Cardiac fibroblast (primary cell): Measurements from ENCODE around the gene XK.

ENCODE experiments used
- DNase-seq, 2 donors: peaks; one replicate each; pipeline versions ENCODE4 v3.0.0 to v3.0.0-alpha.2; 2010; ENCODE audit warnings: low read depth in 2 of 2
- H3K4me3 ChIP-seq, 2 donors: replicated peaks in 1 of 2; 1 replicate in 1 of 2; 2 replicates in 1 of 2; pipeline ENCODE4 v1.5.1; 2011; ENCODE audit warnings: low read depth in 2 of 2, low read length in 2 of 2, mild to moderate bottlenecking in 2 of 2, moderate library complexity in 1 of 2
- TF ChIP-seq, protein P1 (sequence below): IDR thresholded peaks from one replicate; pipeline ENCODE4 v1.5.1; 2011; ENCODE audit warnings: low read depth, mild to moderate bottlenecking, low read length, inconsistent platforms

The XK gene

GRCh38 chrX:37651921-37652452 lies 33.6 kb upstream of the XK start:
- DNase-seq = no peak
- no peak overlapping the region for H3K4me3 ChIP-seq
- TF ChIP-seq, protein P1, sequence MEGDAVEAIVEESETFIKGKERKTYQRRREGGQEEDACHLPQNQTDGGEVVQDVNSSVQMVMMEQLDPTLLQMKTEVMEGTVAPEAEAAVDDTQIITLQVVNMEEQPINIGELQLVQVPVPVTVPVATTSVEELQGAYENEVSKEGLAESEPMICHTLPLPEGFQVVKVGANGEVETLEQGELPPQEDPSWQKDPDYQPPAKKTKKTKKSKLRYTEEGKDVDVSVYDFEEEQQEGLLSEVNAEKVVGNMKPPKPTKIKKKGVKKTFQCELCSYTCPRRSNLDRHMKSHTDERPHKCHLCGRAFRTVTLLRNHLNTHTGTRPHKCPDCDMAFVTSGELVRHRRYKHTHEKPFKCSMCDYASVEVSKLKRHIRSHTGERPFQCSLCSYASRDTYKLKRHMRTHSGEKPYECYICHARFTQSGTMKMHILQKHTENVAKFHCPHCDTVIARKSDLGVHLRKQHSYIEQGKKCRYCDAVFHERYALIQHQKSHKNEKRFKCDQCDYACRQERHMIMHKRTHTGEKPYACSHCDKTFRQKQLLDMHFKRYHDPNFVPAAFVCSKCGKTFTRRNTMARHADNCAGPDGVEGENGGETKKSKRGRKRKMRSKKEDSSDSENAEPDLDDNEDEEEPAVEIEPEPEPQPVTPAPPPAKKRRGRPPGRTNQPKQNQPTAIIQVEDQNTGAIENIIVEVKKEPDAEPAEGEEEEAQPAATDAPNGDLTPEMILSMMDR = no peak

DNA sequence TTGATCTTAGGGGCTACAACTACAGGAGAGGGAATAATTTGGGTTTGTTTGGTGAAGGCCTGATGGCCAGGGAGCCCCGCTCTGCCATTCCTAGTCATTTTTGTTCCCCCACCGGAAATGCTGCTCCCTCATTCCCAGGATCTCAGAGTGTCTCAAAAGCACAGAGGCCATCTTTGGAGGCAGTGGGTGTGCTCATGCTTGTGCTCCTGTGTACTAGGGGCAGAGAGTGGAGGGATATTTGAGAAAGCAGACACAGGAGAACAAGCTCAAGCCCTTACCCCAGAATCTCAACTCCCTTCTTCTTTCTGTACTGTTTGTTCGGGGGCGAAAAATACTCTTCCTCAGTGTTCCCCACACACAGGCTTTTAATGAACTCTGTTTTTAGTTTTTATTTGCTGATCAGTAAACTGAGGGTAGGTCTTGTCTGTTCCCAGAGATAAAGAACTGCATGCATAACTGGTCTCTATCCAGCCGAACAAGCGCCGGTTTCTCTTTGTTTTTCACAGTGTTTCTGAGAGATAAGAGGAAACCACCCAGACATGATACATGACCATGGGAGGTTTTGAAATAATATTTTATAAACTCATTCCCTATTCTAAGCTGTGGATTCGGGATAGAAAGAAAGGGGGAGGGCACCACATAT lies 32.9 kb upstream of the XK start:
- TF ChIP-seq, protein P1 = no peak
- no peak overlapping the region for H3K4me3 ChIP-seq
- no peak for DNase-seq

DNA sequence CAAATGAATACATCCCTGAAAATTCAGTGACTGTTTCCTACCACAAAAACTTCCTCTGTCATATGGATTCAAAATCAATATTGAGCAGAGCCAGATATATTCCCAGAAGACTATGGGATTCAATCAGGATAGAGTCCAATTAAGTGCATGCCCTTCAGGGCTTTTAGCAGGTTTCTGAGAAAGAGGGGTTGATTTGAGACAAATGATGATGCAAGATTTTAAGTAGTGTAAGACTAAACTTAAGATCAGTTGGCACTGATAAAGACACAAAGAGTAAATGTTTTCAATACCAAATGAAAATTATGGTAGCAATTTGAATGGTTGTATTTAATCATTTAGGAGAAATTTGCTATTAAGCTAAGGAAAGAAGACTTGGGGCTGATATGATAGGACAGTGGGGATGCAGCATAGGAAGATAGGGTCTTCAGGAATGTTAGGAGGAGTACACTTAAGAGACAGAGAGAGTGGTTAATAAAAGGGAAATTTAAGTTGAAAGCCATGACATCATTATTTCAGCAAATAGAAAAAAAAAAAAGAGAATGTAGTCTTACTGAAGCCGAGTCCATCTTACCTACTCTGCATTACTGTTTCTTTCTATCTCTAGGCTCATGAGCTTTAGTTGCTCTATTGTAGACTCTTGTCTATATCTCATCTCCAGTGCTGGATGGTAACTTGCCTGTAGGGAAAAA lies 32.0 kb upstream of the XK start:
- DNase-seq = no peak
- TF ChIP-seq, protein P1 = no peak
- H3K4me3 ChIP-seq = no peak overlapping the region

- DNase-seq = no peak
- TF ChIP-seq, protein P1 = no peak
- H3K4me3 ChIP-seq = no peak overlapping the region
Measured at GRCh38 chrX:37658343-37659030, 27.1 kb upstream of the XK start.

- TF ChIP-seq, protein P1 = no peak
- no peak overlapping the region for H3K4me3 ChIP-seq
- DNase-seq = no peak
Measured at GRCh38 chrX:37659047-37659446, 26.5 kb upstream of the XK start.

- DNase-seq = no peak
- H3K4me3 ChIP-seq = no peak overlapping the region
- TF ChIP-seq, protein P1 = no peak
Measured at GRCh38 chrX:37662181-37662580, 23.4 kb upstream of the XK start.
